Coronary artery (tissue), 2 donors: Measurements from ENCODE around the gene CASKIN2.

ENCODE experiments used
- DNase-seq: peaks from one replicate; pipeline ENCODE4 v3.0.0-alpha.2; 2017; ENCODE audit warnings: low spot score
- H3K27ac ChIP-seq, 2 donors: fragments of 200-600 bp; sonication (generic); one replicate each; pipeline ENCODE4 v1.5.1; 2016 to 2019
- H3K4me3 ChIP-seq: fragments of 200-600 bp; sonication (generic); 2 replicates; pipeline ENCODE4 v1.5.1; 2016; ENCODE audit warnings: mild to moderate bottlenecking, moderate library complexity
- CTCF ChIP-seq: fragments of 200-600 bp; sonication (generic); IDR thresholded peaks from one replicate; pipeline ENCODE4 v1.5.1; 2019; ENCODE audit warnings: antibody characterized with exemption

Gene CASKIN2

GRCh38 chr17:75492555-75493168 lies 22.7 kb downstream of the CASKIN2 start:
- H3K4me3 ChIP-seq = no peak overlapping the region
- no peak overlapping the region for H3K27ac ChIP-seq
- no peak for TF ChIP-seq CTCF
- no peak for DNase-seq

- DNase-seq = no peak
- H3K27ac ChIP-seq = no peak overlapping the region
- H3K4me3 ChIP-seq = no peak overlapping the region
- TF ChIP-seq CTCF = no peak
Observed at GRCh38 chr17:75491680-75492079, 23.7 kb downstream of the CASKIN2 start.

GRCh38 chr17:75490953-75491649 lies 24.2 kb downstream of the CASKIN2 start:
- H3K4me3 ChIP-seq = no peak overlapping the region
- TF ChIP-seq CTCF = no peak
- no peak for DNase-seq
- no peak overlapping the region for H3K27ac ChIP-seq

GRCh38 chr17:75490173-75490743 lies 25.1 kb downstream of the CASKIN2 start:
- no peak overlapping the region for H3K27ac ChIP-seq
- H3K4me3 ChIP-seq = no peak overlapping the region
- no peak for TF ChIP-seq CTCF

GRCh38 chr17:75489511-75489955 lies 25.8 kb downstream of the CASKIN2 start:
- Histone ChIP-seq H3K27ac (no peak overlapping the region), H3K4me3 (no peak overlapping the region)
- no peak for TF ChIP-seq CTCF
- peak; percentile 66 for DNase-seq

More at GRCh38 chr17:75490173-75490743, 25.1 kb downstream of the CASKIN2 start:
- DNase-seq = no peak

GRCh38 chr17:75488693-75489510 lies 26.4 kb downstream of the CASKIN2 start:
- H3K4me3 ChIP-seq = no peak overlapping the region
- no peak overlapping the region for H3K27ac ChIP-seq
- TF ChIP-seq CTCF = no peak
- peak; percentile 60 for DNase-seq
